GF-D8 (cell line): ENCODE measurements around the gene MIA.
"Not testable (repeated sequence)": the region's sequence is repeated elsewhere in the genome, so short reads cannot be mapped to it uniquely, and the experiment has no call there.

Experiments
- DNase-seq: peaks from one replicate; lab custom pipeline; 2025; lab: John Stamatoyannopoulos, UW

Gene MIA

DNA sequence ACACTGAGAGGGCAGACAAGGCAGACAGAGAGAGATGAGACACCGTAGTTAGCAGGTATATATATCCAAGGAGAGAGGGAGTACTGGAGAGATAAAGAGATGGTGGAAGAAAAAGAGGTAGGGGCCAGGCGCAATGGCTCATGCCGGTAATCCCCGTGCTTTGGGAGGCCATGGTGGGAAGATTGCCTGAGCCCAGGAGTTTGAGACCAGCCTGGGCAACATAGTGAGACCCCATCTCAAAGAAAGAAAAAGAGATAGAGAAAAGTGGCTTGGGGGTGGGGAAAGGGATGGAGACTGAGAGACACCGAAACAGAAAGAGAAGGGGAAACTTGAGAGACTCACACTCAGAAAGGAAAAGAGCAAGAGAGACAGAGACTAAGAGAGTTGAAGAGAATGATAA is 5.3 kb downstream of the MIA start:
- no peak for DNase-seq

DNA sequence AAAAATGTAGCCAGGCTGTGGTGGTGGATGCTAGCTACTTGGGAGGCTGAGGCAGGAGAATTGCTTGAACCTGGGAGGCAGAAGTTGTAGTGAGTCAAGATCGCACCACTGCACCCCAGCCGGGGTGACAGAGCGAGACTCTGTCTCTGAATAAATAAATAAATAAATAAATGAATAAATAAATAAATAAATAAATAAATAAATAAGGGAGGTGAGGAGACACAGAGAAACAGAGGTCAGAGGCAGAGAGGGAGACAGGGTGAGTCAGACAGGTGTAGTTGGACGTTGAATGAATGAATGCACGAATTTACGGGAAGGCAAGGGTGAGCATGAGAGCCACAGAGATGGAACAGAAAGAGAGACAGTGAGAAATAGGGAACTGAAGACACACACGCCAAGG is 5.8 kb downstream of the MIA start:
- no peak for DNase-seq

DNA sequence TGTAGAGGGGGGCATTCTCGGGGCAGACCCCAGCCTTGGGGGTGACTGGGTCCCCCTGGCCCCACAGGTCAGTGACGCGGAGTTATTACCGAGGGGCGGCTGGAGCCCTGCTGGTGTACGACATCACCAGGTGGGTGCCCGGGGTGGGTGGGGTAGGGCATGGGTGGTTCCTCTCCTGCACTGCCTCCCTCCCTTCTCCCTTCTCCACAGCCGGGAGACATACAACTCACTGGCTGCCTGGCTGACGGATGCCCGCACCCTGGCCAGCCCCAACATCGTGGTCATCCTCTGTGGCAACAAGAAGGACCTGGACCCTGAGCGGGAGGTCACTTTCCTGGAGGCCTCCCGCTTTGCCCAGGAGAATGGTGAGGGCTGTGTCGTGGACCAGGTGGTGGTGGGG is 8.4 kb downstream of the MIA start:
- DNase-seq, result no peak

DNA sequence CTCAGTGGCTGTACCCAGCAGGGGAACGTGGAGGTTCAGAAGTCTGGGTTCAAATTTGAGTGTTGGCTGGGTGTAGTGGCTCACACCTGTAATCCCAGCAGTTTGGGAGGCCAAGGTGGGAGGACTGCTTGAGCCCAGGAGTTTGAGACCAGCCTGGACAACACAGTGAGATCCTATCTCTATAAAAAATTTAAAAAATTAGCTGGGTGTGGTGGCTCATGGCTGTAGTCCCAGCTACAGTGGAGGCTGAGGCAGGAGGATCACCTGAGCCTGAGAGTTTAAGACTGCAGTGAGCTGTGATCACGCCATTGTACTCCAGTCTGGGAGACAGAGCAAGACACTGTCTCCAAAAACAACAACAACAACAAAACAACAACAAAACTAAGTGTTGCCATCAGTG is 8.8 kb downstream of the MIA start:
- not testable (repeated sequence) for DNase-seq

DNA sequence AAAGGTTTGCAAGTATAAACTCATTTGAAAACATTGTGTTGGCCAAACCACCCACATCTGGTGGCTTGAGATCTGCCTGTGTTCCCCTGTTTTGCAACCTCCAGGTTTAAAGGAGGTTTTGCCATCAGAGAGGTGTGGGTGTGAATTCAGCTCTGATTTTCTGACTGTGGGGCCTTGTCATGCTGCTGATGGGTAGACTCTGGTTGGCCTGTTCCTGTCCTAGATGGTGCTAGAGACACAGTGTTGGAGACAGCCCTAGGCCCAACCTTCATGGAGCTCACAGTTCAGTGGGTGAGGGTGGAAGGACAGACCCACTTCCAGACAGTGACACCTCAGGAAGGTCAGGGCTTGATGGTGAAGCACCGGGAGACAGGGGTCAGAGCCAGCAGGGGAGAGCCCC is 10.2 kb downstream of the MIA start:
- DNase-seq, result no peak

DNA sequence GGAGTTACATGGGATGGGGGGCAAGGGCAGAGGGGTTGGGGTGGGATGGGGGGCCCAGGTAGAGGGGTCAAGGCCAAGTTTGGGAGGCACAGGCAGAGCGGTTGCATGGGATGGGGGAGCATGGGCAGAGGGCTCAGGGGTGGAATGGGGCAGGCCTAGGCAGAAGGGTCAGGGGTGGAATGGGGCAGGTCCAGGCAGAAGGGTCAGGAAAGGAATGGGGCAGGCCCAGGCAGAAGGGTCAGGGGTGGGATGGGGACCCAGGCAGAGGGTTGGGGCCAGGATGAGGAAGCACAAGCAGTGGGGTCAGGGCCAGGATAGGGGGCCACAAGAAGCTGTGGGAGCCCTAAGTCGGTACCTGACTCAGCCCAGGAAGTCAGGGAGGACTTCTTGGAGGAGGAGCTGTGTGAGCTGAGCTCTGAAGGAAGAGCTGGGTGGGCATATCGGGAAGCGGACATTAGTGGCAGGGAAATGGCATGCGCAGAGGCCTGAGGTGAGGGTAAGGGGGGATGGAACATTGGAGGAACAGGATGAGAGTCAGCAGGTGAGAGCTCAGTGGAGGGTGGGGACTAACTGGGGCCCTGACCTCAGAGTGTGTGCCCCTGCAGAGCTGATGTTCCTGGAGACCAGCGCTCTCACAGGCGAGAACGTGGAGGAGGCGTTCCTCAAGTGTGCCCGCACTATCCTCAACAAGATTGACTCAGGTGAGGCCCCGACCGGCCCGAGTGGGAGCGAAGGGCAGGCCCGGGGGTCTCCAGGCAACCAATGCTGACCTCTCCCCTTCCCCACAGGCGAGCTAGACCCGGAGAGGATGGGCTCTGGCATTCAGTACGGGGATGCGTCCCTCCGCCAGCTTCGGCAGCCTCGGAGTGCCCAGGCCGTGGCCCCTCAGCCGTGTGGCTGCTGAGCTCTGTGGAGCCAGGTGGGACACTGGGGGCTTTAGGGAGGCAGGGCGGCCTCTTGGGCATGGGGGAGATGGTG is 11.0 kb downstream of the MIA start:
- DNase-seq, result no peak

DNA sequence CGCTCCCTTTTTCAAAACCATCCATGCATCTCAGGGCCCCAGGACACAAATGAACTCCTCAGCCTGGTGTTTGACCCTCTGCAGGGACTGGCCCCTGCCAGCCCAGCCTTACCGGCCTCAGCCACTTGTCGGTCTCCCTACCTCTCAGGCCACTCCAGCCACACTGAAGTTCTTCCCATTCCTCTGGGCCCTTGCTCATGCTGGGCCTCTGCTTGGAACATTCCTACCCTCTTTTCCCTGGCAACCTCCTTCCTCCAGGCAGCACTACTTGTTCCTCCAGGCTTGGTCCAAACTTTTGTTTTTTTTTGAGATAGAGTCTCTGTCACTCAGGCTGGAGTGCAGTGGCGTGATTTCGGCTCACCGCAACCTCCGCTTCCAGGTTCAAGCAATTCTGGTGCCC is 16.0 kb downstream of the MIA start:
- no peak for DNase-seq

DNA sequence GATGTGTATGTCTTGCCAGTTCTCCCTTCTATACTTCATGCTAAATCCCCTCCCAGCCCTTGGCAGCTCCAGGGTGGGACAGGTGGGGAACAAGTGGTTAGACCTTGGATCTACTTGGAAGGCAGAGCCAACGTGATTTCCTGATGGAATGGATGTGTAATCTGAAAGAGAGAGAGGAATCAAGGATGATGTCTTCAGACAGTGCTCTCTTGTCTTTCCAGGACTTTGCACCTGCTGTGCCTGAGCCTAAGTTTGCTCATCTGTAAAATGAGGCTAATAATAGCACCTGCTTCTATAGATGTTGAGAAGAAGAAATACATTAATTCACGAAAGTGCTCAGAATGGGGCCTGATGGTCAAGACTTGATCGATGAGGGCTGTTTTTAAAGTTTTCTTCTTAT is 16.7 kb downstream of the MIA start:
- no peak for DNase-seq

DNA sequence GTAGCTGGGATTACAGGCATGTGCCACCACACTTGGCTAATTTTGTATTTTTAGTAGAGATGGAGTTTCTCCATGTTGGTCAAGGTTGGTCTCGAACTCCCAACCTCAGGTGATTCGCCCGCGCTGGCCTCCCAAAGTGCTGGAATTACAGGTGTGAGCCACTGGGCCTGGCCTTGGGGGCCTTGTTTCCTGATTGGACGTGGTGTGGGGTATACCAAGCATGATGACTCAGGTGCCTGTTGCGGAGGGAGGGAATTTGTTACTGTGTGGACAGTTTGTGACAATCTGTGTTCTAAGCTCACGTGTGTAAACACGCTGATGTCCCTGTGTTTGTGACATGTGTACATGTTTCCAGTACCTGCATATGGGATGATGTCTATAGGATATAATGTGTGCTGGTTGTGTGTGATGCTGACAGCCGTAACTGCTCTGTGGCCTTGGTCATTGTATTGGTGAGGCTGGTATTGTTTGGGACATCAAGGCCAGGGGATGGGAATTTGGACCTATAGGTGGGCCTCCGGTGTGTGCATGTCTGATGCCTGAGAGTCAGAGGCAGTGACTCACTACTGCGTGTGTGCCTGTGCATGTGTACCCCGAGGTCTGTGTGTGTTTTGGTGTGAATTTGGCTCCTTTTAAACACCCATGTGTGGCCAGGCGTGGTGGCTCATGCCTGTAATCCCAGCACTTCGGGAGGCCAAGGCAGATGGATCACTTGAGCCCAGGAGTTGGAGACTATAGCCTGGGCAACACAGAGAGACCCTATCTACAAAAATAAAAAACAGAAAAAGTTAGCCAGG is 22.0 kb downstream of the MIA start:
- DNase-seq, result no peak

DNA sequence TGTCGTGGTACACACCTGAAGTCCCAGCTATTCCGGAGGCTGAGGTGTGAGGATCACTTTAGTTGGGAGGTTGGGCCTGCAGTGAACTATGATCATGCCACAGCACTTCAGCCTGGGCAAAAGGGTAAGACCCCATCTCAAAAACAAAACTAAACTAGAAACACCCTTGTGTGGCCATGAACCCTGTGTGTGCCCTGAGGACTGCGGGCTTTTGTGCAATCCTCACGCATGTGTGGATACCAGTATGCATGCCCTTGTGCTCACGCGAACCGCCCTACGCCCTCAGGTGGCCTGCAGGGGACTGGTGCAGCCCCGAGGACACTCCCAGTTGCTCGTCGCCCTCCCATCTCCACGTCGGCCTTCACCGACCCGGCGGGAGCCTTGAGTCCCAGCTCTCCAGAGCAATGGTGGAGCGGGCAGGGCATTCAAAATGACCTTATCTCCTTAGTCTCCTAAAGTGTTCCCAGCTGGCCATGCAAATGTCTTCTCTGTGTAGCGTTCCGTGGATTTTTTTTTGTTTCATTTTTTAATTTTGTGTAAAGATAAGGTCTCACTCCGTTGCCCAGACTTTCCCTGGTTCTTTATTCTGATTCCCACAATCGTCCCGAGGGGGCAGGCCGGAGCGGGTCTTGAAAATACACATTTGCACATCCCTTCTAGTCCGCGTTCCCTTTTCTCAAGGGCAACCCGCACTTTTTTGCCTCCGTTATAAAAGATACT is 22.8 kb downstream of the MIA start:
- DNase-seq, result peak; percentile 76

DNA sequence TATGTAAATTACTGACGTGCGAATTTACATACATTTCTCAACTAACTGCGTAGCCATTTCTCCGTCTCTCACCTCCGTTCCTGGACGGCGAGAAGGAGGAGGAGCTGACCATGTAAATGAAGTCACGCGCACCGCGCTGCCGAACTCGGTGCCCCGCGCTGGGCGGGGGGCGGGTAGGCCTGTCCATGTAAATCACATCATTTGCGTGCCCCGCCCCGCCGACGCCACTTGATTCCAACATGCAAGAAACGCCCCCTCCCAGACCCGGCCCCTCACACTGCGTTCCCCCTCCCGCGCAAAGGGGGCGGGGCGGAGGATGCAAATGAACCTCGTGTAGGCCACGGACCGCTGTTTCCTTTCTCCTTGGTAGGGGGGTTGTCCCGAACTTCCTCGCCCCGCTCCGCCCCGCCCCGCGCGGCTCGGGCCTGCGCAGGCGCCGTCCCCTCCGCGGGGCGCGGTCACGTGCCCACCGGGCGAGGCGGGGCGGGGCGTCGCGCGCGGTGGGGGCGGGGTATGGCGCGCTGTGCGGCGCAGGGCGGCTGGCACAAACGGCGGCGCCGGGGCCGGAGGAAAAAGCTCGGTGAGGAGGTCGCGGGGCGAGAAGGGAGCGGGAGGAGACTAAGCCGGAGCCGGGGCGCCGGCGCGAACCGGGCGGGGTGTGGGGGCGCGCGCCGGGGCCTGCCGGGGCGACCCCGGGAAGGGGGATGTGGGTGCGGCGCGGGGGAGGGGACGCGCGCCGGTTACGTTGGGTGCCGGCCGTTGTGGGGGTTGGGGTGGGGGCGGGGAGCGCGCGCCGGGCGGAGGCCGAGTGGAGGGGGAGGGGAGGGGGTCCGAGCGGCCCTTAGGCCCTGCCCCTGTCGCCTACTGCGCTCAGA is 23.6 kb downstream of the MIA start, which contains the start of gene EGLN2:
Gene EGLN2, plus strand, starts transcription at position 509 of the 875 bp plus-strand sequence. CDS start 1,382 bp downstream, outside the sequence.
- DNase-seq, result peak; percentile 99

DNA sequence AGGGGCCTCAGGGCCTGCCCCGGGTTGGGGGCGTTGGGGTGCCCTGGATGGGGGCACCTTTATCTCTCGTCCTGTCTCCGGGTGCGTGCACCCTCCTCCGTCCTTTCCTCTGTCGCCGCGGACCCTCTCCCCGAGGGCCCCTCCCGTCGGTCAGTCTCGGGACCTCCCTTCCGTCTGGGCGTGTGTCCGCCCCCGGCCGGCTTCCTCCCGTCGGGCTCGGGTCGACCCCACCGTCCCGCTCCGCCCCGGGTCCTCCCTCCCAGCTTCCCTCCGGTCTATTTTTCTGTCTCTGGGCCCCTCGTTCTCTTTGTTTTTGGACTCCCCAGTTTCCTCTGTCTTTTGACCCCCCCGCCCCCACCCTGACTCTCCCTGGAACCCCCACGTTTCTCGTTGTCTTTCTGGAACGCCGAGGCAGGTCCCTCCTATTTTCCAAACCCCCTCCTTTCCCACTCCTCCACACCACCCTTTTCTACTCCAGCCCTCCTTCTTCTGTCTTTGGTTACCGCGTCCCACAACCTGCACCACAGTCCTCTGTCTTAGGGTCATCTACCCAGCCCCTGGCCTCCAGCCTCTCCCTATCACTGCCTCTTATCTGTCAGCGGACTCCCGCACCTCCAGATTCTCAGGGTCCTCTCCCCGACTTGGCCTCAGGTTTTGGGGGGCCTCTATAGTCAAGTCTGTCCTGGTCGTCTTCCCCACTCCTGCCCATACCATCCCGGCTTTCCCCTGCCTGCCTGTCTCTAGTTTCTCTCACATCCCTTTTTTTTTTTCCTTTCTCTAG is 24.4 kb downstream of the MIA start:
- no peak for DNase-seq

DNA sequence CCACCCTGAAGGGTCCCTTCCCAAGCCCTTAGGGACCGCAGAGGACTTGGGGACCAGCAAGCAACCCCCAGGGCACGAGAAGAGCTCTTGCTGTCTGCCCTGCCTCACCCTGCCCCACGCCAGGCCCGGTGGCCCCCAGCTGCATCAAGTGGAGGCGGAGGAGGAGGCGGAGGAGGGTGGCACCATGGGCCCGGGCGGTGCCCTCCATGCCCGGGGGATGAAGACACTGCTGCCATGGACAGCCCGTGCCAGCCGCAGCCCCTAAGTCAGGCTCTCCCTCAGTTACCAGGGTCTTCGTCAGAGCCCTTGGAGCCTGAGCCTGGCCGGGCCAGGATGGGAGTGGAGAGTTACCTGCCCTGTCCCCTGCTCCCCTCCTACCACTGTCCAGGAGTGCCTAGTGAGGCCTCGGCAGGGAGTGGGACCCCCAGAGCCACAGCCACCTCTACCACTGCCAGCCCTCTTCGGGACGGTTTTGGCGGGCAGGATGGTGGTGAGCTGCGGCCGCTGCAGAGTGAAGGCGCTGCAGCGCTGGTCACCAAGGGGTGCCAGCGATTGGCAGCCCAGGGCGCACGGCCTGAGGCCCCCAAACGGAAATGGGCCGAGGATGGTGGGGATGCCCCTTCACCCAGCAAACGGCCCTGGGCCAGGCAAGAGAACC is 25.1 kb downstream of the MIA start:
- DNase-seq, result no peak

DNA sequence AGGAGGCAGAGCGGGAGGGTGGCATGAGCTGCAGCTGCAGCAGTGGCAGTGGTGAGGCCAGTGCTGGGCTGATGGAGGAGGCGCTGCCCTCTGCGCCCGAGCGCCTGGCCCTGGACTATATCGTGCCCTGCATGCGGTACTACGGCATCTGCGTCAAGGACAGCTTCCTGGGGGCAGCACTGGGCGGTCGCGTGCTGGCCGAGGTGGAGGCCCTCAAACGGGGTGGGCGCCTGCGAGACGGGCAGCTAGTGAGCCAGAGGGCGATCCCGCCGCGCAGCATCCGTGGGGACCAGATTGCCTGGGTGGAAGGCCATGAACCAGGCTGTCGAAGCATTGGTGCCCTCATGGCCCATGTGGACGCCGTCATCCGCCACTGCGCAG is 25.7 kb downstream of the MIA start:
- no peak for DNase-seq

DNA sequence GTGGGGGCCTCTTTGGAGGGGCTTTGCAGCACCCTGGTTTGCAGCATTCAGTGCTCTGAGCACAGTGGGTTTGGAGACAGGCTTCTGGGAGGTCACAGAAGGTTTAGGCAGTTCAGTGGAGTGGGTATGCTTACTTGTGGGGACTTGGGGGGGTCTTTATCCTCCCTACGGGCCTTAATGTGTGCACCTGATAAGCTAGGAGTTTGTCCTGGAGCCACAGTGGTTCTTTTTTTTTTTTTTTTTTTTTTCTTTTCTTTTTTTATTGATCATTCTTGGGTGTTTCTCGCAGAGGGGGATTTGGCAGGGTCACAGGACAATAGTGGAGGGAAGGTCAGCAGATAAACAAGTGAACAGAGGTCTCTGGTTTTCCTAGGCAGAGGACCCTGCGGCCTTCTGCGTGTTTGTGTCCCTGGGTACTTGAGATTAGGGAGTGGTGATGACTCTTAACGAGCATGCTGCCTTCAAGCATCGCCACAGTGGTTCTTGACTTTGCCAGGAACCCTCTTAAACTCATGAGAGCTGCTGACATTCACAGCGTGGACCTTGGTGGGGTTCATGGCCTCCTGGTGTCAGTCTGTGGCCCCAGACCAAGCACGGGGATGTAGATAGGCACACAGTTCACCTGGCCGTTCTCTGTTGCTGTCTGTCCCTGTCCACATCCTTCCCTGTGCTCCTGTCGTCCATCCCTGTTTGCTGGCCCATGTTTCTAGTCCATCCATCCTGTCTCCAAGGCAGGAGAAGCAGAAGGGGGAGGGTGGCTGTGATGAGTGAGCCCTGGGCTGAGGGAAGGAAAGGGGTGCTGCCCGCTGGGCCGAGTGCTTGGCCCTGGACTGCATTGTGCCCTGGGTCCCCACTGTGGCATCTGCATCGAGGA is 26.3 kb downstream of the MIA start:
- no peak for DNase-seq

DNA sequence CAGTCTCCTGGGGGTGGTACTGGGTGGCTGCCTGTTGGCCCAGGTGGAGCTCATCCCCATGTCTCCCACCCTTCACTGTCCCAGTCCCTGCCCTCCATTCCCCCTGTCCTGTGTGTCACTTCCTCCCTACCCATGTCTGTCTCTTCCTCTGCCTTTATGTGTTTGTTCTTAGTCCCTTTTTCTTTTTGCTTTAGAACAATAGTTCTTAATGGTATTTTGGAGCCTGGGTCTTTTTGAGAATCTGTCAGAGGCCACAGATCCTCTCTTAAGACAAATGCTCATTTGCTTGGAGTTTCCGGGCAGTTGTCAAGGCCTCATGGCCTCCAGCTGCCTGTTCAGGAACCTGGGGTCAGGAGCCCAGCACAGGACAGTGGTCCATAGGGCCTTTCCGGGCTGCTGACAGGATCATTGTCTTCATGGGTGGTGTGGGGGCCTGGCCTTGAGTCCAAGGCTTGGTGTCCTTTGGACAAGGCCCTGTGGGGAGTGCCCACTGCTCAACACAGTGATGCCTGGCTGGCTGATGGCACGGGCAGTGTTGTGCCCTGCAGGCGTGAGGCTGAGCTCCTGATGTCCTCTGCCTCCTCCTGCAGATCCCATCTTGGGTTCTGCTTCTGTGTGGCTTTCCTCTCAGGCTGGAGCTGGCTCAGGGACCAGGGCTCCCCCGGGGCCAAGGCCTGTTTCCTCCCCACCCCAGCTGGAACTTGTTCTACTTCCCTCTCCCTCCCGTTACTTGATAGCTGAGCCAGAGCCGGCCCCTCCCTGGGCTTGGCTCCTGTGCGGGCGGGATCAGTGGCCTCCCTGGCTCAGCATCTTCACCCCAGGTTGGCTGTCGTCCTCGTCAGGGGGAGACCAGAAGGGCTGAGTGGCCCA is 27.2 kb downstream of the MIA start:
- peak; percentile 20 for DNase-seq

DNA sequence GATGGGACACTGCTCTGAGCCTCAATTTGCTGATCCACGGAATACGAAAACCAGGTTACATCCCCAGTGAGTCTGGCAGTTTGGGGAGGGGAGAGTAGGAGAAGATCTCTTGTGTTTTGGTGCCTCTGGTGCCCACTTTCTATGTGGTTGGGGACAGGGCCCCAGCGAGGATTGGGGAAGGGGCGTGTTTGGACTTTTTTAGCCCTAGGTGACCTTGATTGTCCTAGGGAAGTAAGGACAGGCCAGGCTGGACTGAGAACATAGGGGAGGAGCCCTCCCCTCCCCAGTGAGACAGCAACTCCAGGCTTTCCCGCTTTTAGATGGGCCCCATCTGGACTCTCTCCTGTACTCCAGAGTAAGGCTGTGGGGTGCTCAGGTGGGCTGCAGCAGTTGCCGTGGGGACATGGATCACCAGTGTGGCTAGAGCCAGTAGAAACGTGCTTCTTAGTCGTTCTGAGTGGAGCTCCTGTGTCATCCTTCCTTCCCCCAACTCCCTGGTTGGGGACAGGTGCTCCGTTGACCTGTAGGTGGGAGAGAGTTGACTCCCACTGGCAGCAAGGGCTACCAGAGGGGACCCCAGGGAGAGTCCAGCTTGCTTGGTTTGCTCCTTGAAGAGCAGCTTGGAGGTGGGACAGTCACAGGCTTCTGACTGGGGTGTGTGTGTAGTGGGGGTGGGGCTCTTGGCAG is 28.0 kb downstream of the MIA start:
- DNase-seq, result no peak
